GM12874 (cell line): Measurements from ENCODE around the gene DRD5.

Source experiments
- CTCF ChIP-seq: IDR thresholded peaks from 2 replicates; pipeline ENCODE4 v1.5.1; 2011; ENCODE audit warnings: low read depth, mild to moderate bottlenecking, control low read depth, low read length, moderate library complexity; ENCODE audit not compliant: insufficient read depth

The DRD5 gene

DNA sequence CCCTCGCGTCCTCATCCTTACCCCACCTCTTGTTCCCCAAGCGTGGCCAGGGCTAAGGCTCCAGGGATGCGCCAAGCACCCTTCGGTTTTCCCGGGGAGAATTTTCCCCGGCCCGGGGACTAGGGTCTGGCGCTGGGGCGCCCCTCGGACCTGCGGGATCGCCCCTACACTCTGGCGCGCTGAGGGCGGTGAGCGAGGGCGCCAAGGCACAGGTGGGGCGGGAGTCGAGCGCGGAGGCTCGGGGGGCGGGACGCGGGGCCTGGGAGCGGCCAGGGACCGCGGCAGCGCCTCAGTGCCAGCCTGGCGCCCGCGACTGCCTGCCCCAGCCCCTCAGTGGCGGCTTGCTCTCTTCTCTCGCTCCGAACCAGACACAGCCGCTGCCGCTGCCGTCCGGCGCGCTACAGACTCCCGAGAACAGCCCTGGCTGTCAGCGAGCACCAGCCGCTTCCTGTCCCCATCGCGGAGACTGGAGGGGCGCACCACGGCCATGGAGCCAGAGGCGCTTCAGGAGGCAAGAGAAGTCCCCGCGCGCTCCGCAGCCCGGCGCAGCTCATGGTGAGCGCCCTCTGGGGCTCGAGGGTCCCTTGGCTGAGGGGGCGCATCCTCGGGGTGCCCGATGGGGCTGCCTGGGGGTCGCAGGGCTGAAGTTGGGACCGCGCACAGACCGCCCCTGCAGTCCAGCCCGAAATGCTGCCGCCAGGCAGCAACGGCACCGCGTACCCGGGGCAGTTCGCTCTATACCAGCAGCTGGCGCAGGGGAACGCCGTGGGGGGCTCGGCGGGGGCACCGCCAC lies at the start of gene DRD5:
TSS of gene DRD5 (plus strand) at position 292 of the 793 bp plus-strand sequence. CDS start at position 688, 396 bp downstream.
- TF ChIP-seq CTCF: no peak

DNA sequence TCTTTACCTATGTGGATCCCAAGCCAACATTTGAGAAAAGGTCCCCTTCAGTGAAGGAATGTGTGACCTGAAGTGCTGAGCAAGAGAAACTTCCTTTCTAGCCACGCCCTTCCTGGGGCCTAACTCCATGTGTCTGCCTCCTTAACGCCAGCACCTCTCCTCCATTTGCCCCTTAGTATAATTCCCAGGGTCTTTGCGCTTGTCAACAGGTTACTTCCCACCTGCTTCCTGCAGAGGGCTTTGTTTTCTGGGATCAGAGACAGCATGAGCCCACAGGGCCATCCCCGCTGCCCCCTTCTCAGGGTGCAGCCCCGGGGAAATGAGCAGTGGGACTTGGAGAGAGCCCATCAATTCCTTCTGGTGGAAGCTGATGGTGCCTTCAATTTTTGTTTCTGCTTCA lies 45.9 kb upstream of the DRD5 start:
- TF ChIP-seq CTCF: no peak

GRCh38 chr4:9745782-9746181 lies 35.7 kb upstream of the DRD5 start:
- no peak for TF ChIP-seq CTCF

DNA sequence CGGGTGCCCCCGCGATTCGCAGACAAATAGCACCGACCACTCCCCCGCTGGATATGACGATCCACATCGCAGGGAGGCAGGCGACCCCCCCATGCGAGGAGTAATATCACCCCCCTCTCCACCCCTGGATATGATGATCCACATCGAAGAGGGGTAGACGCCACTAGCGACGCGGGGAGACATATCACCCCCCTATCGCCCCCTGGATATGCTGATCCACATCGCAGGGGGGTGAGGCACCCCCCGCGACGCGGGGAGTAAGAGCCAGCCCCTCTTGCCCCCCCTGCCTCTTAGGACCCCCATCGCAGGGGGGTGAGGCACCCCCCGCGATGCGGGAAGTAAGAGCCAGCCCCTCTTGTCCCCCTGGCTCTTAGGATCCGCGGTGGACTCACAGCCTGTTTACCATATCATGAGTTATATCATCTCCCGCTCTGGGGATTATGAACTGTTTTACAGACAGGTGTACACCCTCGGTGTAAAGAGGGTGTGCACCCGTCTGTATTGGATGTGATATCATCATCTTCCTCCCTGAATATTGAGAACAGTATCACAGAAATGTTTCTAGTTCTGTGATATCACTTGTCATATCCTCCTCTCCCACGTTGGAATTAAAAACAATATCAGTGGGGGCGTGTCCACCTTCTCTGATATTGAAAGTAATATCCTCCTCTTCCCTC lies 22.7 kb upstream of the DRD5 start:
- TF ChIP-seq CTCF: no peak

- TF ChIP-seq CTCF: peak; percentile 73
Measured at GRCh38 chr4:9762823-9763475, 18.5 kb upstream of the DRD5 start.

DNA sequence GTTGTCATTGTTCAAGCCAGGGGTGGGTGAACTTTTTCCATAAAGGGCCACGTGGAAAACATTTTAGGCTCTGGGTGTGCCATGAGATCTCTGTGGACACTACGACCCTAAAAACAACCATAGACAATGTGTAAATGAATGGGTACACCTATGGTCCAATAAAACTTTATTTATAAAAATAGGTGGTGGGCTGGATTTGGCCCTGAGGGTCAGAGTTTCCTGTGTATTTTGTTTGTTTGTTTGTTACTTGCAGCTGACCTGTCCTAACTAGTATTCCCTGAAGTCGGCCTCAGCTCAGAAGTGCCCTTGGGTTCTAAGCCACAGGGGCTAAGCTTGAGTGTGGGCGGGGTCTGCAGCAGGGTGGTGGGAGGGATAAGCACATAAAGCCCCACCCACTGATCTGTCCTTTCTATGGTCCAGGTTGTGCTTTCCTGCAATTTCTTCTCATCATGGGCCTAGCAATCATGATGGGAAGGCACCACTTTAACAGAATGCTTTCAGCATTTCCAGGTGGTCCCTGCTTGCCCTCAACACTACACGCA lies 17.2 kb upstream of the DRD5 start:
- no peak for TF ChIP-seq CTCF

DNA sequence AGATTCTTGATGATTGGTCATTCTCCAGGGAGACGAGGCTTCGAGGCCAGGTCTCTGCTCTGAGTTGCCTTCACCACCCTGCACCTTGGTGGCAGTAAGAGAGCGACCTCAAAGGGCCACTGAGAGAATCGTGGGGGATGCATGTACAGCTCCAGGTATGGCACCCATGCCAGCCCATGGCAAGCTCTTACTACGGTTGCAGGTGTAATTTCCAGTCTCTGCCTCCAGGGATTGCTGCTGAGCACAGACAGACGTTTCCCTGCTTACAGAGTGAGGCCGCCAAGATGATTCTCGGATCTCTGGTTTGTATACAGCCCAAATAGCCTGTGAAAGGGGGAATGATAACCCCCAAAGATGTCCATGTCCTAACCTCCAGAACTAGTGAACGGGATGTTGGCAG lies 16.3 kb upstream of the DRD5 start:
- TF ChIP-seq CTCF: peak; percentile 67
